Calu3 (cell line): Measurements from ENCODE around the gene ACAD10. TPM values are rescaled to one million over a fixed set of nuclear protein-coding genes. Genes with fewer than 3 reads are reported as not detected.
"Not testable (repeated sequence)": the region's sequence is repeated elsewhere in the genome, so short reads cannot be mapped to it uniquely, and the experiment has no call there.

ENCODE experiments used
- BruUV-seq: library from RNA; stranded (reverse); fragments of 400-500 nt; replicated peaks from 2 replicates; lab custom pipeline; 2021; lab: Mats Ljungman, UMichigan
- CTCF ChIA-PET: fragments of 300-600 bp; sonication (Branson Sonifier 250); formaldehyde crosslinking; loops from one replicate; lab custom pipeline; 2022; ENCODE audit warnings: antibody characterized with exemption; lab: Charles Lee
- DNase-seq: peaks from one replicate; pipeline ENCODE4 v3.0.0; 2022
- H3K27ac Mint-ChIP-seq: one replicate; pipeline ENCODE4 v1.8.0; 2022; ENCODE audit warnings: mixed read lengths; ENCODE audit not compliant: unreplicated experiment
- H3K27me3 Mint-ChIP-seq: one replicate; pipeline ENCODE4 v1.8.0; 2022; ENCODE audit warnings: mixed read lengths; ENCODE audit not compliant: unreplicated experiment
- H3K36me3 Mint-ChIP-seq: one replicate; pipeline ENCODE4 v1.8.0; 2022; ENCODE audit warnings: mild to moderate bottlenecking, moderate library complexity, mixed read lengths; ENCODE audit not compliant: insufficient read depth, unreplicated experiment
- H3K4me1 Mint-ChIP-seq: one replicate; pipeline ENCODE4 v1.8.0; 2022; ENCODE audit warnings: mild to moderate bottlenecking, low read depth, mixed read lengths; ENCODE audit not compliant: unreplicated experiment
- H3K4me3 Mint-ChIP-seq: one replicate; pipeline ENCODE4 v1.8.0; 2022; ENCODE audit warnings: mild to moderate bottlenecking, low read depth, moderate library complexity, mixed read lengths; ENCODE audit not compliant: unreplicated experiment
- H3K9me3 Mint-ChIP-seq: one replicate; pipeline ENCODE4 v1.8.0; 2022; ENCODE audit warnings: low read depth, mixed read lengths; ENCODE audit not compliant: unreplicated experiment
- intact Hi-C: fragments of 100-400 bp; cut with micrococcal nuclease; formaldehyde crosslinking; loops from one replicate; pipeline ENCODE4 v1.10.0; 2022; ENCODE audit not compliant: unreplicated experiment
- total RNA-seq: library from RNA; stranded (reverse); gene quantifications from 2 replicates; pipeline ENCODE4 v1.2.3, GENCODE V29; 2022
- TF ChIP-seq, protein P1 (sequence below): fragments of 200-600 bp; IDR thresholded peaks from one replicate; pipeline ENCODE4 v1.8.0; 2022; ENCODE audit warnings: antibody characterized with exemption; ENCODE audit not compliant: unreplicated experiment

ACAD10 gene
- total RNA-seq, 1 experiment from 2014 or later: 50.8 TPM

DNA sequence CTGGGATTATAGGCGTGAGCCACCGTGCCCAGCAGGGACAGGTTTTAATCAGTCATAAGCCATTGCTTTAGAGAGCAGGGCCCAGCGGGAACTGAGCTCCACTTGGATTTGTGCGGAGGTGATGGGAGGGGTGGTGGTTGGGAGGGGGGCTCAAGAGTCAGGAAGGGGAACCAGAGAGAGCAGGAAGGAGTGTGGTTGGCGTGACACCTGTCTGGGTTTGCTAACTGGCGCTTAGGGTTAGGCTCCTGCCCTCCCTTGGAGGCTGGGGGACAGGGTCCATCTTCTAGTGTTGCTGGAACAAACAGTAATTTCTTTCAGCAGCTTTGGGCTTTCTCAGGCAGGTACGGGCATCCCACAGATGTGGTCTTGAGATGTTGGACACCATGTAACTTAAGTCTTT is 73.4 kb downstream of the ACAD10 start:
- no peak for DNase-seq
- Mint-ChIP-seq H3K9me3 (no peaks in the 10 kb centered on the region), H3K4me3 (no peak overlapping the region), H3K27me3 (no peaks in the 10 kb centered on the region), H3K4me1 (no peaks in the 10 kb centered on the region), H3K36me3 (no peaks in the 10 kb centered on the region), H3K27ac (no peak overlapping the region)
- TF ChIP-seq, protein P1, sequence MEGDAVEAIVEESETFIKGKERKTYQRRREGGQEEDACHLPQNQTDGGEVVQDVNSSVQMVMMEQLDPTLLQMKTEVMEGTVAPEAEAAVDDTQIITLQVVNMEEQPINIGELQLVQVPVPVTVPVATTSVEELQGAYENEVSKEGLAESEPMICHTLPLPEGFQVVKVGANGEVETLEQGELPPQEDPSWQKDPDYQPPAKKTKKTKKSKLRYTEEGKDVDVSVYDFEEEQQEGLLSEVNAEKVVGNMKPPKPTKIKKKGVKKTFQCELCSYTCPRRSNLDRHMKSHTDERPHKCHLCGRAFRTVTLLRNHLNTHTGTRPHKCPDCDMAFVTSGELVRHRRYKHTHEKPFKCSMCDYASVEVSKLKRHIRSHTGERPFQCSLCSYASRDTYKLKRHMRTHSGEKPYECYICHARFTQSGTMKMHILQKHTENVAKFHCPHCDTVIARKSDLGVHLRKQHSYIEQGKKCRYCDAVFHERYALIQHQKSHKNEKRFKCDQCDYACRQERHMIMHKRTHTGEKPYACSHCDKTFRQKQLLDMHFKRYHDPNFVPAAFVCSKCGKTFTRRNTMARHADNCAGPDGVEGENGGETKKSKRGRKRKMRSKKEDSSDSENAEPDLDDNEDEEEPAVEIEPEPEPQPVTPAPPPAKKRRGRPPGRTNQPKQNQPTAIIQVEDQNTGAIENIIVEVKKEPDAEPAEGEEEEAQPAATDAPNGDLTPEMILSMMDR: no peak
- CTCF ChIA-PET: interaction anchor here (0.5 kb wide), 1 partner anchor 182 kb away, joined by 3 read pairs; no protein-coding TSS in a partner anchor
- no TSS peak for BruUV-seq
- intact Hi-C loops: no loop called here

- H3K9me3 Mint-ChIP-seq: no peaks in the 10 kb centered on the region
- DNase-seq: no peak
- TF ChIP-seq, protein P1: no peak
- H3K4me3 Mint-ChIP-seq: no peak overlapping the region
- BruUV-seq: no TSS peak
- H3K36me3 Mint-ChIP-seq: no peaks in the 10 kb centered on the region
- H3K4me1 Mint-ChIP-seq: no peaks in the 10 kb centered on the region
- CTCF ChIA-PET: no interaction called here
- H3K27me3 Mint-ChIP-seq: no peaks in the 10 kb centered on the region
- no peak overlapping the region for H3K27ac Mint-ChIP-seq
- intact Hi-C loops: no loop called here
Observed at GRCh38 chr12:111759991-111760390, 74.1 kb downstream of the ACAD10 start.

DNA sequence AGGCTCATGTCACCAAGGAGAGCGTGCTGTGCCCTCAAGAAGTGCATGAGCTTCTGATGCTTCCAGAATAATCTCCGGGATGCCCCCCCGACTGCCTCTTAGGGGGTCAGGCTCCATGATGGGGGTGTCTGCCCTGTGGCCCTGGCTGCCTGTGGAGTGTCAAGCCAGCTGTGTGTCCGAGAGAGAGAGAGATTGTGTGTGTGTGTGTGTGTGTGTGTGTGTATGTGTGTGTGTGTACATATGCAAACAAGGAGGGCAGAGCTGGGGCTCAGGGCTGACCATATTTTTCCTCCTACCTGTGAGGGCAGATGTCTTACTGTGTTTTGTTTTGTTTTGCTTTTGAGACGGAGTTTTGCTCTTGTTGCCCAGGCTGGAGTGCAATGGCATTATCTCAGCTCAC is 75.2 kb downstream of the ACAD10 start:
- TF ChIP-seq, protein P1: no peak
- Mint-ChIP-seq H3K4me1 (peaks cover 4% of the 10 kb centered on the region), H3K36me3 (no peaks in the 10 kb centered on the region), H3K27me3 (no peaks in the 10 kb centered on the region), H3K27ac (no peak overlapping the region), H3K4me3 (no peak overlapping the region), H3K9me3 (no peaks in the 10 kb centered on the region)
- CTCF ChIA-PET: interaction anchor here (1.5 kb wide), 1 partner anchor 52 kb away, joined by 3 read pairs; no protein-coding TSS in a partner anchor
- no peak for DNase-seq
- no TSS peak for BruUV-seq
- intact Hi-C loops: no loop called here

GRCh38 chr12:111761706-111762105 is 75.9 kb downstream of the ACAD10 start:
- Mint-ChIP-seq H3K27ac (no peak overlapping the region), H3K9me3 (no peaks in the 10 kb centered on the region), H3K36me3 (peaks cover 6% of the 10 kb centered on the region), H3K4me1 (peaks cover 10% of the 10 kb centered on the region), H3K4me3 (no peak overlapping the region), H3K27me3 (no peaks in the 10 kb centered on the region)
- no peak for DNase-seq
- intact Hi-C loops: no loop called here
- TF ChIP-seq, protein P1: no peak
- BruUV-seq: no TSS peak
- CTCF ChIA-PET: interaction anchor here (1.5 kb wide), 1 partner anchor 51 kb away, joined by 3 read pairs; no protein-coding TSS in a partner anchor

DNA sequence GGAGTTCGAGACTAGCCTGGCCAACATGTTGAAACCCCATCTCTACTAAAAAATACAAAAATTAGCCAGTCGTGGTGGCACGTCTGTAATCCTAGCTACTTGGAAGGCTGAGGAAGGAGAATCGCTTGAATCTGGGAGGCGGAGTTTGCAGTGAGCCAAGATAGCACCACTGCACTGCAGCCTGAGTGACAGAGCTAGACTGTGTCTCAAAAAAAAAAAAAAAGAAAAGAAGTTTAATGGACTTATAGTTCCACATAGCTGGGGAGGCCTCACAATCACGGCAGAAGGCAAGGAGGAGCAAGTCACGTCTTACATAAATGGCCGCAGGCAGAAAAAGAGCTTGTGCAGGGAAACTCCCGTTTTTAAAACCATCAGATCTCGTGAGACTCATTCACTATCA is 77.7 kb downstream of the ACAD10 start:
- H3K27me3 Mint-ChIP-seq, CTCF ChIA-PET, intact Hi-C loops, H3K4me3 Mint-ChIP-seq, H3K27ac Mint-ChIP-seq, BruUV-seq, H3K9me3 Mint-ChIP-seq, DNase-seq: not testable (repeated sequence)
- Mint-ChIP-seq H3K36me3 (peaks cover 18% of the 10 kb centered on the region), H3K4me1 (peaks cover 22% of the 10 kb centered on the region)
